HepG2 (cell line): Measurements from ENCODE around the gene TYROBP. TPM values are rescaled to one million over a fixed set of nuclear protein-coding genes. Genes with fewer than 3 reads are reported as not detected.

Source experiments
- ATAC-seq: fragments of 200-7000 bp; cut with Tn5 transposase; 3 replicates; pipeline ENCODE4 v1.9.1; 2020; ENCODE audit warnings: mild to moderate bottlenecking, moderate library complexity
- BruUV-seq: library from RNA; stranded (reverse); fragments of 400-500 nt; replicated peaks from 2 replicates; lab custom pipeline; 2021; lab: Mats Ljungman, UMichigan
- CTCF ChIA-PET: fragments of 300-600 bp; formaldehyde crosslinking; extraction: SDS; loops from one replicate; lab custom pipeline; 2021; ENCODE audit warnings: low total read pairs, inconsistent platforms, low intra/inter-chr PET ratio; lab: Yijun Ruan, JAX
- POLR2A ChIA-PET: fragments of 350-600 bp; sonication (Branson Sonifier 250); formaldehyde crosslinking; loops from one replicate; lab custom pipeline; 2020; ENCODE audit warnings: antibody characterized with exemption, inconsistent platforms; lab: Yijun Ruan, JAX
- DNase-seq: peaks from one replicate; pipeline ENCODE4 v3.0.0-alpha.2; 2015; ENCODE audit warnings: low spot score
- FAIRE-seq: peaks from 3 replicates; lab custom pipeline; 2011; peaks lifted over from hg19 to GRCh38; lab: Jason Lieb, UNC
- H2AFZ ChIP-seq: one replicate; pipeline ENCODE4 v1.6.1; 2011; ENCODE audit warnings: low read length, inconsistent platforms
- H3K27ac ChIP-seq: fragments of 300-600 bp; 3 replicates; pipeline ENCODE4 v1.8.0; 2011; ENCODE audit warnings: mixed run types, mild to moderate bottlenecking, mixed read lengths, low read length, inconsistent platforms; ENCODE audit not compliant: insufficient read depth; ENCODE audit errors: extremely low read length
- H3K27me3 ChIP-seq, 2 experiments: fragments of 200-600 bp in 1 of 2; 2 replicates in 1 of 2; 3 replicates in 1 of 2; pipeline versions ENCODE4 v1.6.0 to v1.8.0; 2011; ENCODE audit warnings: low read length in 2 of 2, mild to moderate bottlenecking in 2 of 2, moderate library complexity in 2 of 2, inconsistent platforms in 1 of 2; ENCODE audit not compliant: insufficient read depth in 2 of 2, control insufficient read depth in 1 of 2
- H3K36me3 ChIP-seq, 2 experiments: fragments of 200-600 bp in 1 of 2; replicated peaks in 1 of 2; 2 replicates in 1 of 2; 3 replicates in 1 of 2; pipeline versions ENCODE4 v1.5.1 to v1.8.0; 2011; ENCODE audit warnings: low read length in 2 of 2, inconsistent platforms in 1 of 2; ENCODE audit not compliant: insufficient read depth in 2 of 2, control insufficient read depth in 1 of 2
- H3K4me1 ChIP-seq: 2 replicates; pipeline ENCODE4 v1.5.1; 2012; ENCODE audit warnings: low read length, inconsistent platforms; ENCODE audit not compliant: insufficient read depth
- H3K4me2 ChIP-seq: 2 replicates; pipeline ENCODE4 v1.6.0; 2011; ENCODE audit warnings: low read depth, low read length, inconsistent platforms
- H3K4me3 ChIP-seq, 3 experiments: fragments of 200-600 bp in 1 of 3; sonication (generic), shearing (Covaris generic) in 1 of 3; replicated peaks in 1 of 3; 2 replicates each; pipeline ENCODE4 v1.5.1; 2011 to 2016; ENCODE audit warnings: low read length in 3 of 3, inconsistent platforms in 2 of 3, low read depth in 2 of 3, mild to moderate bottlenecking in 2 of 3, control low read depth in 1 of 3, mixed read lengths in 1 of 3; ENCODE audit not compliant: insufficient read depth in 1 of 3
- H3K79me2 ChIP-seq: one replicate; pipeline ENCODE4 v1.6.1; 2011; ENCODE audit warnings: low read length, inconsistent platforms; ENCODE audit not compliant: insufficient read depth
- H3K9ac ChIP-seq: 2 replicates; pipeline ENCODE4 v1.6.0; 2011; ENCODE audit warnings: mild to moderate bottlenecking, low read depth, low read length, inconsistent platforms; ENCODE audit not compliant: insufficient read depth
- H3K9me3 ChIP-seq: 2 replicates; pipeline ENCODE4 v1.5.1; 2012; ENCODE audit warnings: mild to moderate bottlenecking, low read length
- H4K20me1 ChIP-seq: 2 replicates; pipeline ENCODE4 v1.6.0; 2011; ENCODE audit warnings: inconsistent platforms, mild to moderate bottlenecking, low read length, moderate library complexity; ENCODE audit not compliant: insufficient read depth
- CBX5 ChIP-seq: sonication (generic); formaldehyde crosslinking; IDR thresholded peaks from 2 replicates; pipeline ENCODE4 v1.4.0; 2020; ENCODE audit warnings: missing genetic modification reagents, borderline replicate concordance
- CTCF ChIP-seq: sonication (generic); formaldehyde crosslinking; IDR thresholded peaks from 2 replicates; pipeline ENCODE4 v1.5.0; 2020; ENCODE audit warnings: mild to moderate bottlenecking, missing genetic modification reagents, moderate library complexity
- HMG20B ChIP-seq: conservative IDR thresholded peaks from 2 replicates; pipeline ENCODE4 v1.6.1; 2016; ENCODE audit warnings: missing genetic modification reagents, missing compliant biosample characterization
- HNRNPK ChIP-seq: fragments of 200-400 bp; formaldehyde crosslinking; IDR thresholded peaks from 2 replicates; pipeline ENCODE4 v1.6.1; 2018; ENCODE audit warnings: low read length, low read depth, moderate library complexity, mild to moderate bottlenecking; ENCODE audit not compliant: poor library complexity, severe bottlenecking
- KDM5A ChIP-seq: fragments of 200-600 bp; sonication (generic); IDR thresholded peaks from 2 replicates; pipeline ENCODE4 v1.7.0; 2018; ENCODE audit warnings: antibody characterized with exemption, mild to moderate bottlenecking, low read length, borderline replicate concordance
- NR0B2 ChIP-seq: sonication (generic); formaldehyde crosslinking; IDR thresholded peaks from 2 replicates; pipeline ENCODE4 v1.4.0; 2020; ENCODE audit warnings: mild to moderate bottlenecking, missing genetic modification reagents
- SMC3 ChIP-seq: IDR thresholded peaks from 2 replicates; pipeline ENCODE4 v1.6.1; 2011; ENCODE audit warnings: low read length, improper control_type of control experiment
- STAG1 ChIP-seq: sonication (generic); formaldehyde crosslinking; IDR thresholded peaks from 2 replicates; pipeline ENCODE4 v1.4.0; 2020; ENCODE audit warnings: missing genetic modification reagents
- ZFP41 ChIP-seq: sonication (generic); formaldehyde crosslinking; IDR thresholded peaks from 2 replicates; pipeline ENCODE4 v1.4.0; 2020; ENCODE audit warnings: mild to moderate bottlenecking, missing genetic modification reagents, borderline replicate concordance
- ZNF329 ChIP-seq: sonication (generic); formaldehyde crosslinking; IDR thresholded peaks from 2 replicates; pipeline ENCODE4 v1.9.0; 2021; ENCODE audit warnings: low read depth, mild to moderate bottlenecking, missing genetic modification reagents
- ZNF431 ChIP-seq: sonication (generic); formaldehyde crosslinking; IDR thresholded peaks from 2 replicates; pipeline ENCODE4 v1.9.0; 2022; ENCODE audit warnings: missing genetic modification reagents, low read depth, mild to moderate bottlenecking, borderline replicate concordance
- ZNF768 ChIP-seq: sonication (generic); formaldehyde crosslinking; IDR thresholded peaks from 2 replicates; pipeline ENCODE4 v1.4.0; 2020; ENCODE audit warnings: missing genetic modification reagents
- ZNF878 ChIP-seq: sonication (generic); formaldehyde crosslinking; IDR thresholded peaks from 2 replicates; pipeline ENCODE4 v1.8.1; 2023; ENCODE audit warnings: mild to moderate bottlenecking, missing genetic modification reagents, moderate library complexity
- WGBS: methylation state at CpG from one replicate; pipeline ENCODE4 v1.1.6; 2017; ENCODE audit warnings: low lambda C conversion rate; 5-methylcytosine and 5-hydroxymethylcytosine counted together
- in situ Hi-C: cut with HindIII; loops from 2 replicates; pipeline ENCODE4 v1.10.0; 2017; ENCODE audit warnings: low pct_unique_long_range_greater_than_20kb; ENCODE audit not compliant: extremely low pct_ligation_motif_present
- intact Hi-C: fragments of 100-400 bp; cut with micrococcal nuclease; formaldehyde crosslinking; loops from one replicate; pipeline ENCODE4 v1.10.0; 2022; ENCODE audit not compliant: unreplicated experiment
- polyA plus RNA-seq, 8 experiments: library from polyadenylated mRNA; depleted of rRNA in 3 of 8; stranded (reverse) in 7 of 8; unstranded in 1 of 8; fragments of >200 nt; fragmentation: Illumina TruSeq in 4 of 8; extraction: Trizol in 4 of 8; gene quantifications; 2 replicates each; pipeline versions ENCODE4 v1.2.1 to v1.2.3, GENCODE V29; 2011 to 2016; ENCODE audit warnings: low read depth in 4 of 8, missing spikeins in 1 of 8, mixed read lengths in 1 of 8; ENCODE audit not compliant: insufficient read depth in 1 of 8
- total RNA-seq, 5 experiments: library from RNA; depleted of rRNA; stranded (reverse); fragments of >200 nt; fragmentation: Illumina TruSeq; extraction: Trizol; gene quantifications; 2 replicates each; pipeline ENCODE4 v1.2.3, GENCODE V29; 2016; ENCODE audit warnings: low read depth in 1 of 5

TYROBP gene
- total and polyA plus RNA-seq, 2 of the 13 experiments (the other 11 are each of a cell fraction or from before 2014, with no cell fraction given) = not detected

- CTCF ChIA-PET = no interaction called here
- no TSS peak for BruUV-seq
These were observed 3.7 kb upstream of the TYROBP start for GRCh38 chr19:35911790-35912189.

GRCh38 chr19:35911173-35911572 is 3.1 kb upstream of the TYROBP start:
- no peak for FAIRE-seq
- ChIA-PET CTCF (no interaction called here), POLR2A (no interaction called here)
- Histone ChIP-seq H3K9me3 (no peaks in the 10 kb centered on the region), H3K4me2 (no peak overlapping the region), H4K20me1 (no peaks in the 10 kb centered on the region), H3K4me1 (peaks cover 15% of the 10 kb centered on the region; the same call in 1 of the 2 replicates), H2AFZ (no peak overlapping the region), H3K9ac (no peak overlapping the region), H3K27ac (no peak overlapping the region), H3K4me3 (no peak overlapping the region), H3K79me2 (no peaks in the 10 kb centered on the region), H3K27me3 (peaks cover 0 to 6% of the 10 kb centered on the region in 2 experiments; a peak in 2 of 5 replicates), H3K36me3 (no peaks in the 10 kb centered on the region)
- no TSS peak for BruUV-seq
- in situ Hi-C loops = no loop called here
- ATAC-seq = peak; percentile 47; the same call in 1 of the 3 replicates
- DNase-seq = no peak
- TF ChIP-seq ZNF329 (CRISPR knock-in tag) (no peak), SMC3 (0 out of 2 replicates have a peak, but pooled peaks have one; percentile 12), STAG1 (peak; percentile 45), CTCF (CRISPR knock-in tag) (peak; percentile 49)
- WGBS = 21% methylated on average over 3 of the region's 3 CpGs
- intact Hi-C loops = no loop called here

More at GRCh38 chr19:35911790-35912189, 3.7 kb upstream of the TYROBP start:
- peaks cover 0 to 6% of the 10 kb centered on the region in 2 experiments; a peak in 2 of 5 replicates for H3K27me3 ChIP-seq
- FAIRE-seq (no peak), DNase-seq (no peak), ATAC-seq (no peak)
- H3K27ac ChIP-seq = no peak overlapping the region
- intact Hi-C loops = no loop called here
- in situ Hi-C loops = no loop called here
- no peak overlapping the region for H3K4me3 ChIP-seq
- no peak overlapping the region for H3K9ac ChIP-seq
- 50% methylated on average over 4 of the region's 5 CpGs for WGBS
- no peaks in the 10 kb centered on the region for H3K36me3 ChIP-seq
- H3K9me3 ChIP-seq = no peaks in the 10 kb centered on the region
- TF ChIP-seq NR0B2 (CRISPR knock-in tag) (no peak), ZFP41 (CRISPR knock-in tag) (no peak), KDM5A (no peak), HMG20B (CRISPR knock-in tag) (no peak), ZNF878 (CRISPR knock-in tag) (no peak), HNRNPK (no peak), CBX5 (no peak), ZNF431 (CRISPR knock-in tag) (no peak), ZNF768 (CRISPR knock-in tag) (no peak)
- H3K4me1 ChIP-seq = peaks cover 15% of the 10 kb centered on the region; the same call in 1 of the 2 replicates
- no peak overlapping the region for H2AFZ ChIP-seq
- POLR2A ChIA-PET = no interaction called here
- H3K79me2 ChIP-seq = no peaks in the 10 kb centered on the region
- no peaks in the 10 kb centered on the region for H4K20me1 ChIP-seq
- H3K4me2 ChIP-seq = no peak overlapping the region
